ENCODE data around the gene TMEM234. TPM values are rescaled to one million over a fixed set of nuclear protein-coding genes. Genes with fewer than 3 reads are reported as not detected.
"Not testable (repeated sequence)": the region's sequence is repeated elsewhere in the genome, so short reads cannot be mapped to it uniquely, and the experiment has no call there.

The TMEM234 gene
- total RNA-seq = 10 to 100 TPM; 11.7 to 12.3 TPM

GRCh38 chr1:32221980-32222755 is at the start of gene TMEM234, which contains the start of gene EIF3I:
TMEM234 (minus strand) TSS chr1:32222353; CDS start chr1:32222322, 31 bp downstream.
EIF3I (plus strand) TSS chr1:32222407; CDS start chr1:32222442, 35 bp downstream.
- peak within 1 kb of the TSS; percentile 97 for H3K4me3 Mint-ChIP-seq
- CTCF ChIA-PET = interaction anchor here (0.9 to 1.8 kb wide), 3 partner anchors 16 to 178 kb away, joined by 3 to 14 read pairs (median 5); partner anchors contain the start of gene IQCC
- H3K27me3 Mint-ChIP-seq = no peaks in the 10 kb centered on the region
- DNase-seq (peak; percentile 96), ATAC-seq (peak; percentile 90)
- peaks cover 16% of the 10 kb centered on the region for H3K36me3 Mint-ChIP-seq
- H3K4me1 Mint-ChIP-seq = peaks cover 33% of the 10 kb centered on the region
- peak within 1 kb of the TSS; percentile 97 for H3K27ac Mint-ChIP-seq
- H3K9me3 Mint-ChIP-seq (ENCODE audit: low read depth) = no peaks in the 10 kb centered on the region

- Mint-ChIP-seq H3K9me3 (ENCODE audit: low read depth) (no peaks in the 10 kb centered on the region), H3K4me3 (no peak overlapping the region), H3K4me1 (peaks cover 66% of the 10 kb centered on the region), H3K36me3 (peaks cover 46% of the 10 kb centered on the region), H3K27ac (peak overlapping the region; percentile 39), H3K27me3 (no peaks in the 10 kb centered on the region)
- no peak for ATAC-seq
- CTCF ChIA-PET = interaction anchor here (0.7 to 4.1 kb wide), 7 partner anchors 10 to 176 kb away, joined by 3 to 27 read pairs (median 5); partner anchors contain the start of genes FAM167B and HDAC1
- DNase-seq = no peak
Measured at GRCh38 chr1:32269744-32270143, 47.6 kb upstream of the TMEM234 start.

- peak; percentile 13 for ATAC-seq
- Mint-ChIP-seq H3K27me3 (no peaks in the 10 kb centered on the region), H3K4me3 (peak overlapping the region; percentile 71), H3K36me3 (peaks cover 38% of the 10 kb centered on the region), H3K9me3 (ENCODE audit: low read depth) (no peaks in the 10 kb centered on the region), H3K27ac (peak overlapping the region; percentile 97), H3K4me1 (peaks cover 61% of the 10 kb centered on the region)
- CTCF ChIA-PET = interaction anchor here (0.7 to 1.6 kb wide), 2 partner anchors 17 to 105 kb away, joined by 3 to 6 read pairs; partner anchors contain the start of gene LCK
- no peak for DNase-seq
Measured at GRCh38 chr1:32266921-32267591, 44.9 kb upstream of the TMEM234 start.

- DNase-seq (no peak), ATAC-seq (no peak)
- Mint-ChIP-seq H3K4me1 (peaks cover 51% of the 10 kb centered on the region), H3K27me3 (no peaks in the 10 kb centered on the region), H3K27ac (peak overlapping the region; percentile 80), H3K36me3 (peaks cover 30% of the 10 kb centered on the region), H3K4me3 (no peak overlapping the region), H3K9me3 (ENCODE audit: low read depth) (no peaks in the 10 kb centered on the region)
- CTCF ChIA-PET = interaction anchor here (1.4 to 11.3 kb wide), 5 partner anchors 9 to 25 kb away, joined by 3 to 94 read pairs (median 6); partner anchors contain the start of genes FAM167B, HDAC1 and LCK
Measured at GRCh38 chr1:32265846-32266245, 43.7 kb upstream of the TMEM234 start.

- Mint-ChIP-seq H3K27ac (peak overlapping the region; percentile 85), H3K9me3 (ENCODE audit: low read depth) (no peaks in the 10 kb centered on the region), H3K4me1 (peaks cover 54% of the 10 kb centered on the region), H3K4me3 (peak overlapping the region; percentile 22), H3K36me3 (peaks cover 33% of the 10 kb centered on the region), H3K27me3 (no peaks in the 10 kb centered on the region)
- ATAC-seq (peak; percentile 86), DNase-seq (peak; percentile 70)
- CTCF ChIA-PET = interaction anchor here (1.5 to 11.3 kb wide), 4 partner anchors 8 to 28 kb away, joined by 5 to 94 read pairs (median 10); partner anchors contain the start of genes FAM167B, HDAC1 and LCK
Measured at GRCh38 chr1:32263744-32264143, 41.6 kb upstream of the TMEM234 start.

GRCh38 chr1:32263236-32263593 is 41.1 kb upstream of the TMEM234 start:
- not testable (repeated sequence) for H3K27me3 Mint-ChIP-seq

GRCh38 chr1:32257227-32257508 is 35.0 kb upstream of the TMEM234 start:
- peaks cover 44% of the 10 kb centered on the region for H3K4me1 Mint-ChIP-seq
- CTCF ChIA-PET = interaction anchor here (1.0 to 11.3 kb wide), 3 partner anchors 8 to 34 kb away, joined by 3 to 94 read pairs (median 15); partner anchors contain the start of genes FAM167B and LCK

More at GRCh38 chr1:32263236-32263593, 41.1 kb upstream of the TMEM234 start:
- CTCF ChIA-PET = interaction anchor here (0.9 to 11.3 kb wide), 4 partner anchors 8 to 29 kb away, joined by 3 to 94 read pairs (median 6); partner anchors contain the start of genes FAM167B, HDAC1 and LCK
- Mint-ChIP-seq H3K27ac (peak overlapping the region; percentile 85), H3K36me3 (peaks cover 35% of the 10 kb centered on the region), H3K4me1 (peaks cover 55% of the 10 kb centered on the region)
- ATAC-seq; H3K9me3 Mint-ChIP-seq (ENCODE audit: low read depth); H3K4me3 Mint-ChIP-seq; DNase-seq: not testable (repeated sequence)

GRCh38 chr1:32256473-32257226 is 34.5 kb upstream of the TMEM234 start:
- peak overlapping the region; percentile 93 for H3K27ac Mint-ChIP-seq
- peaks cover 43% of the 10 kb centered on the region for H3K4me1 Mint-ChIP-seq
- DNase-seq (no peak), ATAC-seq (peak; percentile 28)
- H3K4me3 Mint-ChIP-seq = peak overlapping the region; percentile 75
- no peaks in the 10 kb centered on the region for H3K27me3 Mint-ChIP-seq
- CTCF ChIA-PET = interaction anchor here (1.0 to 11.3 kb wide), 5 partner anchors 8 to 41 kb away, joined by 3 to 99 read pairs (median 15); partner anchors contain the start of genes FAM167B and LCK
- peaks cover 60% of the 10 kb centered on the region for H3K36me3 Mint-ChIP-seq
- no peaks in the 10 kb centered on the region for H3K9me3 Mint-ChIP-seq (ENCODE audit: low read depth)

More at GRCh38 chr1:32257227-32257508, 35.0 kb upstream of the TMEM234 start:
- peak overlapping the region; percentile 93 for H3K27ac Mint-ChIP-seq
- H3K9me3 Mint-ChIP-seq (ENCODE audit: low read depth) = no peaks in the 10 kb centered on the region
- H3K36me3 Mint-ChIP-seq = peaks cover 55% of the 10 kb centered on the region
- ATAC-seq (no peak), DNase-seq (no peak)
- peak overlapping the region; percentile 75 for H3K4me3 Mint-ChIP-seq
- no peaks in the 10 kb centered on the region for H3K27me3 Mint-ChIP-seq

GRCh38 chr1:32255072-32256071 is 33.2 kb upstream of the TMEM234 start:
- CTCF ChIA-PET = interaction anchor here (0.9 to 11.3 kb wide), 7 partner anchors 8 to 40 kb away, joined by 3 to 99 read pairs (median 10); partner anchors contain the start of genes FAM167B, HDAC1 and LCK
- DNase-seq = peak; percentile 70
- peaks cover 60% of the 10 kb centered on the region for H3K36me3 Mint-ChIP-seq
- peaks cover 45% of the 10 kb centered on the region for H3K4me1 Mint-ChIP-seq
- peak overlapping the region; percentile 94 for H3K27ac Mint-ChIP-seq
- ATAC-seq = peak; percentile 20
- peak overlapping the region; percentile 97 for H3K4me3 Mint-ChIP-seq
- H3K9me3 Mint-ChIP-seq (ENCODE audit: low read depth) = no peaks in the 10 kb centered on the region
- H3K27me3 Mint-ChIP-seq = no peaks in the 10 kb centered on the region

- Mint-ChIP-seq H3K4me1 (peaks cover 57% of the 10 kb centered on the region), H3K27me3 (no peaks in the 10 kb centered on the region), H3K27ac (peak within 1 kb of the TSS; percentile 94), H3K36me3 (peaks cover 38% of the 10 kb centered on the region), H3K9me3 (ENCODE audit: low read depth) (no peaks in the 10 kb centered on the region), H3K4me3 (peak within 1 kb of the TSS; percentile 97)
- DNase-seq (peak; percentile 89), ATAC-seq (peak; percentile 27)
- CTCF ChIA-PET = interaction anchor here (0.7 to 11.3 kb wide), 13 partner anchors 9 to 247 kb away, joined by 3 to 99 read pairs (median 14); partner anchors contain the start of genes CCDC28B, HDAC1 and TXLNA
Measured at GRCh38 chr1:32250893-32251716, 29.0 kb upstream of the TMEM234 start, which contains the start of gene LCK. LCK (plus strand) TSS chr1:32251265; CDS start chr1:32274330, 23,065 bp downstream.

Measured in activated CD8-positive, alpha-beta memory T cell treated with anti-CD3 and anti-CD28 coated beads, Interleukin-2, amount 10 ng/mL, durations not matched to agents 7 days and 5 days (primary cell).